Occipital lobe (tissue), 3 donors: ENCODE data around the gene ZNF26. TPM values are rescaled to one million over a fixed set of nuclear protein-coding genes. Genes with fewer than 3 reads are reported as not detected.

Experiments used
- DNase-seq: peaks from one replicate; lab custom pipeline; 2025; lab: John Stamatoyannopoulos, UW
- small RNA-seq: library from RNA; depleted of rRNA; stranded (forward); fragments of <200 nt; gene quantifications from one replicate; pipeline ENCODE3, GENCODE V24; 2014
- total RNA-seq: library from RNA; depleted of rRNA; stranded (reverse); fragments of >200 nt; gene quantifications from one replicate; pipeline ENCODE4 v1.2.3, GENCODE V29; 2014

The ZNF26 gene
- total RNA-seq, 1 donor from 2014 or later, result 17.8 TPM

DNA sequence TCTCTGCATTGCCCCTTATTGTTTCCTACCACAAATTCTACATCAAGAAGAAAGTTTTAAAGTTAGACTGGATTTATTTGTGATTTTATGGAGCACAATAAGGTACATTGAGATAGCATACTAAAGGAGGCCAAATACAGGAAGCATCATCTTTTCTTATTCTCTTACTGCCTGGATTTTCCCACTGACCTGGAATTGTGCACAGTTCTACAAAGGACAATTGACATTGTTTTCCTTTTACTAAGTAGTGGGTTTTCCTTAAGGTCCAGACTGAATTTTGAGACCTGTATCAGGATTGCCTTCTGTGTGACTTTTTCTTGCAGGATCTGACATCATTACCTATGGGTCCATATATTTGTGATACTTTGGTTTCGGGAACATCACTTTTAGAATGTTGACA, 75.8 kb downstream of the ZNF26 start:
- DNase-seq, result no peak

DNA sequence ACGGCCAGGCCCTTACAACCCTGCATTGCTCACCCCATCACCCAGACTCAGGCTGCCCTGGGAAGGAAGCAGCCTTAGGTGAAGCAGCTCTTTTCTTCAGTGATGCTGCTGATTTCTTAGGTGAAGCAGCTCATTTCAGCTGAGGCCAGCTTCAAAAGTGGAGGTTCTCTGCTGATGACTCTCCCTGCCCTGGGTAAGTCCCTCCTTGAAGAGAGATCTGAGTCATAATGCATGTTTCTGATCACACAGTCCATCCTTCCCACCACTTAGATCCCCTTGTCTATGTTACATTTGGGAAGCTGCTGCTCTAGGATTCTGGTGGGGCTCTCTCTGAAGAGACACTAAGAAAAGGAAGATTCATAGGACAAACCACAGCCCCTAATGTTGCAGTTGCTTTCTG, 77.4 kb downstream of the ZNF26 start:
- DNase-seq, result no peak

DNA sequence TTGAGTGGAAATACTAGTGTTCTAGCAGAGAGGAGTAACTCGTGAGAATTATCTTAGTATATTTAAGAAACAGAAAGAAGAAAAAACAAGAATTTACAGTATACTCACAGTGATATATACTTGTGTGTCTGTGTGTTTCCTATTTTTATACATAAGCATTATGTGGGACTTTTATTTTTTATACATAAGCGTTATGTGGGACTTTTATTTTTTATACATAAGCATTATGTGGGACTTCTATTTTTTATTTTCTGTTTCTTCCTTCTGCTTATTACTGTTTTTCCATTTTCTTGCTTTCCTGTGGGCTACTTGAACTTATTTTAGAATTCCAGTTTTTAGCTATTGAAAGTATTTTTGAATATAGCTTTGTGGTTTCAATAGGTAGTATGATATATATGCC, 87.7 kb downstream of the ZNF26 start:
- no peak for DNase-seq

Small RNA genes lying within 50 kb of the gene (small RNA-seq; reads per million reads assigned to genes)
- not detected for gene RNU4ATAC12P

Other genes starting within 250 kb of the ZNF26 start
- gene ANKLE2, start 224.5 kb upstream of the ZNF26 start, total RNA-seq, result 46.2 TPM
- gene GOLGA3, start 157.5 kb upstream of the ZNF26 start, total RNA-seq, result 59.3 TPM
- 29.6 TPM for gene CHFR, start 98.8 kb upstream of the ZNF26 start, total RNA-seq
- 24.0 TPM for gene ZNF605, start 30.1 kb upstream of the ZNF26 start, total RNA-seq
- gene ZNF84, start 51.1 kb downstream of the ZNF26 start, total RNA-seq, result 152 TPM
- 51.3 TPM for gene ZNF140, start 94.6 kb downstream of the ZNF26 start, total RNA-seq
- 9.7 TPM for gene ZNF891, start 143.9 kb downstream of the ZNF26 start, total RNA-seq
- gene ZNF10, start 144.3 kb downstream of the ZNF26 start, total RNA-seq, result 43.7 TPM
- gene ZNF268, start 195.1 kb downstream of the ZNF26 start, total RNA-seq, result 38.7 TPM
- not detected for gene ANHX, start 249.5 kb downstream of the ZNF26 start, total RNA-seq